Stimulated activated CD8-positive, alpha-beta memory T cell treated with anti-CD3 and anti-CD28 coated beads, Interleukin-4, amount 100 ng/mL, for 48 hours (primary cell): ENCODE results near the gene SDHA.

ENCODE experiments used
- DNase-seq: peaks from one replicate; pipeline ENCODE4 v3.0.0-alpha.2; 2020

Gene SDHA

DNA sequence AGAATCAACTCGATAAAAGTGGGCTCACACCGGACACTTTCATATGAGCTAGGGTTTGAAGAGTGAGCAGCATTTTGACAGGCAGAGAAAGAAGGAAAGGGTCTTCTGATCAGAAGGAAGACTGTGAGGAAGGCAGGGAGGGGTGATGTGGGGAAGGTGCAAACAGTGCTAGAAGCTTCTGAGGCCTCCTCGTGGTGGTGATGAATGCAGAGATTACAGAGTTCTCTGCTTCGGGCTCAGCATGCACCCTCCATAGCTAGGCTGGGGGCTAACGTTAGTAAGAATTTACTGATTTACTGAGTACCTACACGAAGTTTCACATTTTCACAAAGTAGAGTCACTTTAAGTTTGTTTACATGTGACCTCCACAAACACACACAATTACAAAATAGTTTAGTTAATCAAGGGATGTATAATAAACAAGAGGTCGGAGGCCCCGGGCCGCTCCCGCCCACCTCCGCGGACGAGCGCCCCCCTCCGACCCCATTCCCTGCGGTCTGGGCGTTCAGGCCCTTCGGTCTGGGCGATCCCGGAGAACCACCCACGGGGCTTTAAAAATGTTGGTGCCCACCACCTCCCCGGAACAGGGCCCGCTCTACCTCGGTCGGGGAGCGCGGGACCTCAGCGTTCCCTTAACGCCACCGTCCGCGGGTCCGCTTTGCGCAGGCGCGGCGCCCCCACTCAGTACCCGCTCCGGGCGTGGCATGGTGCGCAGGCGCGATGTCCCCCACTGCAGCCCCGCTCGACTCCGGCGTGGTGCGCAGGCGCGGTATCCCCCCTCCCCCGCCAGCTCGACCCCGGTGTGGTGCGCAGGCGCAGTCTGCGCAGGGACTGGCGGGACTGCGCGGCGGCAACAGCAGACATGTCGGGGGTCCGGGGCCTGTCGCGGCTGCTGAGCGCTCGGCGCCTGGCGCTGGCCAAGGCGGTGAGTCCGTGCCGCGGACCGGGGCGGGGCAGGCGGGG is at the start of gene SDHA, which contains the start of gene CCDC127:
Gene SDHA (plus strand): TSS at position 827 of the 963 bp plus-strand sequence. CDS start 36 bp downstream, at position 863.
Gene CCDC127 (minus strand): TSS at position 660 of the 963 bp plus-strand sequence. CDS start 1,304 bp downstream, outside the sequence.
- DNase-seq, result peak; percentile 99

DNA sequence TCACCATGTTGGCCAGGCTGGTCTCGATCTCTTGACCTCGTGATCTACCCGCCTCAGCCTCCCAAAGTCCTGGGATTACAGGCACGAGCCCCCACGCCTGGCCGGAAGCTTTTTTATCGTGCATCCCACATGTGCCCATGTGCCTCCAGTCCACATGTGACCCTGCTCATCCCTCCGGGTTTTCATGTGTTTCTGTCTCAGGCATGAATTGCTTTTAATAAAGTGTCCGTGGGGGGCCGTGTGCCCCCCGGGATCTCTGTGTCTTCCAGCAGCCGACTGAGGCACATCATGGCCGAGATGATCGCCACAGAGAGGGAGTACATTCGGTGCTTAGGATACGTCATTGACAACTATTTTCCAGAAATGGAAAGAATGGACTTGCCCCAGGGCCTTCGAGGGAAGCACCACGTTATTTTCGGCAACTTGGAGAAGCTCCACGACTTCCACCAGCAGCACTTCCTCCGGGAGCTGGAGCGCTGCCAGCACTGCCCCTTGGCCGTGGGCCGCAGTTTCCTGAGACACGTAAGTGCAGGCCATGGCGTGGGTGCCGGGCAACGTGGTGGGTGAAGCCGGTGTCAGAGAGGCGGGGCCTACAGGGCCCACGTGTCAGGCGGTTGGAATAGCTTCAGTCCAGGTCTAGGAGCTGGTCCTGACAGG is 48.9 kb upstream of the SDHA start:
- no peak for DNase-seq

DNA sequence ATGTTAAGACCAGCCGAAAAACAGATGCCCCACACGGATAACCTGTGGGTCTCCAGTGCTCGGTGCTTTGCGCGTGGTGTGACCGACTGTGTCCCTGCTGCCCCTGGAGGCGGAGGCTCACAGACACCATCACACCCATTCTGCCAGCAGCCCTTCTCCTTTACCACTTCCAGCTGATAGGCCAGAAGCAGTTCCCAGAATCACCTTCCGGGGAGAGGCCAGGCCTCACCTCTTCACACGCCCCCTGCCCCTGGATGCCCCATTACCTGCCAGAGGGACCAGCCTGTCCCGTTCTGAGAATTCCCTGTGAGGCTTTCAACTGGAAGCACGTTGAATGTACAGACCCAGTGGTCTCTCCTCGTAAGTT is 48.4 kb upstream of the SDHA start:
- DNase-seq, result no peak

DNA sequence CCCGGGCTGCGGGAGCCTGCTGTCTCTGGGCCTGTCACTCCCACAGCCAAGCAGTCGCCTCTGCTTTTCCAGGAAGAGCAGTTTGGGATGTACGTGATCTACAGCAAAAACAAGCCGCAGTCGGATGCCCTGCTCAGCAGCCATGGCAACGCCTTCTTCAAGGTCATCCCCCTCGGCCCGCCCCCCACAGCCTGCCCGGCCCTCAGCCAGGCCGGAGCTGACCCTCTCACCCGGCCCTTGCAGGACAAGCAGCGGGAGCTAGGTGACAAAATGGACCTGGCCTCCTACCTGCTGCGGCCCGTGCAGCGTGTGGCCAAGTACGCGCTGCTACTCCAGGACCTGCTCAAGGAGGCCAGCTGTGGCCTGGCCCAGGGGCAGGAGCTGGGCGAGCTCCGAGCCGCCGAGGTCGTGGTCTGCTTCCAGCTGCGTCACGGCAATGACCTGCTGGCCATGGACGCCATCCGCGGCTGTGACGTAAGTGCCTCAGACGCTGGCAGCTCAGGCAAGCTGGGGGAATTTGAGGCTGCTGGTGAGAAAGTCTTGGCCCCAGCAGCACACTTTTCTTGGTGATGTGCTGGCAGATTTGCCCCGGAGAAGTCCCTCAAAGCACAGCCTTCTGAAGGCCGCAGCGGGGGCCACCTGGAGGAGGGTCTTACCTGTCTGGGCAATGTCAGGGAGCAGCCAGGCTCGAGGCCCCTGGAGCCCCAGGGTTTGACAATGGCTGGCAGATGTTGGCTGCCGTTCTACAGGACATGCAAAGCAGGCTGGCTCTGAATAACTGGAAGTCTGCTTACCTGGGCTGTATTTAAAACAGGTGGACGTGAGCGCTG is 46.9 kb upstream of the SDHA start:
- no peak for DNase-seq

DNA sequence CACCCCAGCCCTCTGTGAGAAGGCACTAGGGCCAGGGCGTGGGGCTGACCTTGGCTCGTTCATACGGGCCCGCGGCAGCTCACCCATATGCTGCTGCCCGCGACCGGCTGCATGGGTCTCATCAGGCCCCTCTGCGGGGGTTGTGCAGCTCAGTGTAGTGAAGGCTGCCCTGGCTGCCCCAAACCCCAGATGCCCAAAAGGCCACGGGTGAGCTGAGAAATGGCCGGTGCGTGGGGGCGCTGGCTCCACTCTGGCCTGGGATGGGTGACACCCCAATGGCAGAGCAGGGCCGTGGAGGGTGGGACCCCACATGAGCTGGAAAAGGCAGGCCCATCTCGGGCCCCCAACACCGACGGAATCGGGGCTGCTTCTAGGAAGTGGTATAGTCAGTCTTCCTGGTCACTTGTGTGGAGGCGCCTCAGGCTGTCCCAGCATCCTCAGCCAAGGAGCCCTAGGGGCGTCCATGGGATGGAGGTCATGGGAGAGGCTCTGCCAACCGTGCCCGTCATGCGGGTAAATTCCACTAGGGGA is 46.3 kb upstream of the SDHA start:
- DNase-seq, result no peak

DNA sequence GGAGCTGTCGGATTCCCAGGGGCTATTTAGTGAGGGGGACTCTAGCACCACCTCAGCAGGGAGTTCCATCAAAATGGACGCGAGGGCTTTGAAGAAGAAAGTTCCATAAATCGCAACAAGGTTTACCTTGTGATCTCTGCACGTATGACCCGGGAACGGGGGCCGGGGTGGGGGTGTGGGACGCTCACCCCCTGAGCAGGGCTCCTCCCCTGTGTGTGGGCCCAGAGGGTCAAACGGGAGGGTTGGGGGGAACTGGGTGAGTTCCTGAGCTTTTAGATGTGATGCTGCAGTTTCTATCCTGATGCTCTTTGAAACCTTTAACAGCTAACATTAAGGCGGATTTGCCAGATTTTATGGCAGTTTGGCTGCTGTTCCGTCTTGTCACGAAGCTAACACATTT is 45.7 kb upstream of the SDHA start:
- no peak for DNase-seq

DNA sequence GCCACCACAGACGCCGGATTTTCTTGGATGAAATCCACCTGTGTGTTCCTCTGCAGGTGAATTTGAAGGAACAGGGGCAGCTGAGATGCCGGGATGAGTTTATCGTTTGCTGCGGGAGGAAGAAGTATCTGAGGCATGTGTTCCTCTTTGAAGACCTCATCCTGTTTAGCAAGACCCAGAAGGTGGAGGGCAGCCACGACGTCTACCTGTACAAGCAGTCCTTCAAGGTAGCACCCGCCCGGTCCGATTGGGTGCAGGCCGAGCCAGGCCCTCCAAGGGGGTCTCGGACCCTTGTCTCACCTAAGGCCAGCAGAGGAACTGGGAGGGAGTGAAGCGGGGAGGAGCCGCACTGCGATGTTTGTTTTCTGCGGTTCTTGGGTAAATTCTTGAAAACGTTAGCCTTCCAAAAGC is 45.3 kb upstream of the SDHA start:
- no peak for DNase-seq

DNA sequence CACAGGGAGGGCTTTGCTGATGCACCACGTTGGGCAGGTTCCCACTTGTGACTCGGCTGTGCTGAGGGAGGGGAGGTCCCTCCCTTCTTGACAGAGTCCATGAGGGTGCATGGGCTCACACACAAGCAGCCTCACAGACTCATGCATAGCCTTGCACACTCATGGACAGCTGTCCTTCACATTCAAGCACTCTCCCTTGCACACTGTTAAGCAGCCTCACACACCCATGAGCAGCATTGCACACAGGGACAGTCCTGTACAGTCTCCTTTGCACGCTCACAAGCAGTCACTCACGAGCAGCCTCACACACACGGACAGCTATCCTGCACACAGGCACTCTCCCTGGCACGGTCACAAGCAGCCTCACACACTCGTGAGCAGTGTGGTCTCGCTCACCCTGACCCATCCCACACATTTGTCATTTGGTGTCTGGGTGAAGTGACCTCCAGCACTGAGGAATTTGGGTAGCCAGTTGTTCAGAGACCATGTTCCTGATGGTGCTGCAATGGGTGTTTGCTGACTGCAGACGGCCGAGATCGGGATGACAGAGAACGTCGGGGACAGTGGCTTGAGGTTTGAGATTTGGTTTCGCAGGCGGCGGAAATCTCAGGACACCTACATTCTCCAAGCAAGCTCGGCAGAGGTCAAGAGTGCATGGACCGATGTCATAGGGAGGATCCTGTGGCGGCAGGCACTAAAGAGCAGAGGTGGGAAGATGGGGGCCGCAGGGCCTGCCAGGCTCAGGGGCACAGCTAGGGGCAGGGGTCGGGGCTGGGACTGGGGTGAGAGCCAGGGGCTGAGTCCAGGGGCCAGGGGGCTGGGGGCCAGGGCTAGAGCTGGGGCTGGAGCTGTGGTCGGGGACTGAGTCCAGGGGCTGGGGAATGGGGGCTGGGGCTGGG is 44.5 kb upstream of the SDHA start:
- no peak for DNase-seq

DNA sequence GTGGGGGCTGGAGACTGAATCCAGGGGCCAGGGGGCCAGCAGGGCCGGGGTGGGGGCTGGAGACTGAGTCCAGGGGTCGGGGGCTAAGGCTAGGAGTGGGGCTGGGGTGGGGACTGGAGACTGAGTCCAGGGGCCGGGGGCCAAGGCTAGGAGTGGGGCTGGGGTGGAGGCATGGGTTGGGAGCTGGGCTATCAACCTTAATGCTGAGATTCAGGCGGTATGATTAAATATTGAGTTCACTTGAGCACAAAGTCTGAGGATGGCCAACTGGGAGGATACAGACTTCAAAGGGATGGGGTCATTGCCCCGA is 43.9 kb upstream of the SDHA start:
- no peak for DNase-seq

DNA sequence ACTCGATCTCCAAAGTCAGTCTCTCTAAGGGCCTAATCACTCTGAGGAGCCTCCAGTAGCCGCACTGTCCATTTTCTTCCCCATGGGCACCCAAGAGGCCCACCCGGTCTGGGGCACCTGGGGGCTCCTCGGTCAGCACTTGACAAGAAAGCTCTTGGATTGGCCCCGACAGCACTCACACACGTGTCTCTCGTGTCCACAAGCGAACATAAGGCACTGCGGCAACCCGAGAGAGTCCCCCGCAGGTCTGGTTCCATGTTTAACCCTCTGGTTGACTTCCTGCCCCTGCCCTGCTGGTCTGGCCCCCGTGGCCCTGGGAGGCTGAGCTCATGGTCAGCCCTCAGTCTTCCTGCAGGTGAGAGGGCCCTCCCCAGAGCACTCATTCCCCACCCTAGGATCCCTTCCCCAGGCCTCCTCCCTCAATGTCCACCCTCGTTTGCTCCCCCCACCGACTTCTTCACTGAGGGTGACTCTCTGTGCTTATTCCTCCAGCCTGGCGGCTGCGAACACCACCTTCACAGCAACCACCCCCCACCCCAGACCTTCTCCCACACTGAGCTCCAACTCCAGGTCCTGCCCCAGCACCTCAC is 43.1 kb upstream of the SDHA start:
- DNase-seq, result no peak

DNA sequence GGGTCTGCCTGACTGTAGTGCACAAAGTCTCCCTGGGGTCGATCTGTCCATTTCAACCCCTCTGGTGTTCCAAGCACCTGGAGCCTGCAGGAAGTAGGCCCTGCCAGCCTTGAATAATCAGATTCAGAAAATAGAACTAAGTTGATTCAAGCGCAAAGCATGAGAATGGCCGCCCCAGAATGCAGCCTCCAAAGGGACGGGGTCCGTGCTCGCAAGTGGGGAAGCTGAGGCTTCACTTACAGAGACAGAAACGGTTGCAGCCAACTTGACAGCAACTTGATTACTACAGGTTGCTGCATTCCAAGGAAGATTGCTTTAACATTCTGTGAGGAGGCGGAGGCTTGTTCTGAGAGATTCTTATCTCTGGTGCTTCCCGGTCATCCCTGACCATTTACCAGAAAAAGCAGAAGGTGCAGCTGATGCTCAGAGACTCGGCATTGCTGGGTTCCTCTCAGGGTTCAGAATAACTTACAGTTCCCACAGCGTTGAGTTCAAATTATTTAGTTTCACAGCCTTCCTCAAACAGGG is 41.8 kb upstream of the SDHA start:
- no peak for DNase-seq

DNA sequence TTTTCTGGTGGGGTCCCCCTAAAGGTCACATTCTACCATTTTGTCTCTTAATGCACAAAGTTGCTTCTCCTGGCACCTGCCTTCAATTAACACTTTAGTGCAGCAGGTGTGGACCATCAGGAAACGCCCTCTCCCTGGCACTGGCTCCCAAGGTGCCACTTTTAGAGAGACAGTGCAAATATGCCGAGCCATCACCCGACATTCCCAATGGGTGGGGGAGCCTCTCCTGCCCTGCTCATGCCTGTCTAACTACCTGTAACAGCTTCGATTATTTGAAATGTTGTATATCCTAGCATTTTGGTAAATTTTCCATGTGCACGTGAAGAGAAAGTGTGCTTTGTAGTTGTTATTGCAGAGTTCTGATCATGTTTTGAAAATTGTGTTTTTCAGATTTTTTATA is 40.0 kb upstream of the SDHA start:
- no peak for DNase-seq

DNA sequence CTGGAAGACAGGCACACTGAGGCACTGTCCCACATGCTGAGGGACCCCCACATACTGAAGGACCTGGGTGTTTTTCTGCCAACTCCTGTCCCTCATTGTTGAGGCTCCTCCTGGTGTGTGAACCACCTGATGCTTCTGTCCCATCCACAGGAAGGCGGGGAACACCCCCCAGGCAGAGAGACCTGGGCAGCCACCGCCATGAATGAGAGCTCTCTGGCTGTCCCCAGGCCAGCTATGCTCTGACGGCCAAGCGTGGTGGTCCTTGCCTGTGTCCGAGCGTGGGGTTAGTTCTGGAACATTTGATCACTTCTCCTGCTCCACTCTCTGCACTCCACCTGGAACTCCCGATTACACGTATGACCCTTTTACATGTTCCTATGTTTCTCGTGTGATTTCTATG is 38.7 kb upstream of the SDHA start:
- DNase-seq, result no peak

DNA sequence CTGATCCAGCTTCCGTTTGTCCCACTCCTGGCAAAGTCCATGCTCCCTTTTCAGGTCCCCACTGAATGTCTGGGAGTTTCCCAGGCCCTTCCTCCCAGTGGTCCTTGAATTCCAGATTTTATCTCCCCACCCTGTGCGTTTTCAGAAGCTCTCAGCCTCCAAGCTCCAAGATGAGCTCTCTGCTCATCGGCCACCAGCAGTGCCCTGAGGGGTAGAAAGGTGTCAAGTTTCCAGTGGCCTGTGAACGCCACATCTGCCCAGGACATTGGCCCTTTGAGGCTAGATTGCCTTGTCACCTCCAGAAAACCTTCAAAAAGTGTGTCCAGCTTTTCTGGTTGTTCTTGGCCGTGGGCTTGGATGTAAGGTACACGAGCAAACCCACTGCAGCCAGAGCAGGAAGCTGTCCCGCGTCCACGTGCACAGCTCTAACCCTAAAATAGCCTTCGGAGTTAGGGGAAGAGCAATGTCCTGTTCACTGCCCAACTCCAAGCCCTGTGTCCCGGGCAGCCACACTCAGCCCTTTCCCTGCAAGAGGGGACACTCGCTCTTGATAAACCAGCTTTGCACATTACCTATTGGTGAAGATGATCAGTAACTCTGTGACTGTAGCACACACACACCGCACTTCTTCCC is 37.7 kb upstream of the SDHA start:
- DNase-seq, result no peak

DNA sequence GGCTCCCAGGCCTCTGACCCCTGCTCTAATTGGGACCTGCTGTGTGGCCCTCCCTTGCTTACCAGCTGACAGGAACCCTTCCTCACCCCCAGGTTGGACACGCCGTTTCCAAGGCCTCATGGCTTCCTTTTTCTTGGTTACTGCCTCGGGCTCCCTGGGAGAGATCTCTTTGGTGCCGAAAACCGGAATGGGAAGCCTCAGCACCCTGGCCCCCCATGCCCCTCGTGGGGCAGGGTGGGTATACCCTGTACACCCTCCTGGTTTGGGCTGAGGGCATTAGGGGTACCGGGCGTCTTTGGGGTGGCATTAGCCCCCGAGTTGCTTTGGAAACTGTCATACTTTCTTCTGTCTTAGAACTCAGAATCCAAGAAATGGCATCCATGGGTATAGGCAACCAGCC is 37.0 kb upstream of the SDHA start:
- no peak for DNase-seq

DNA sequence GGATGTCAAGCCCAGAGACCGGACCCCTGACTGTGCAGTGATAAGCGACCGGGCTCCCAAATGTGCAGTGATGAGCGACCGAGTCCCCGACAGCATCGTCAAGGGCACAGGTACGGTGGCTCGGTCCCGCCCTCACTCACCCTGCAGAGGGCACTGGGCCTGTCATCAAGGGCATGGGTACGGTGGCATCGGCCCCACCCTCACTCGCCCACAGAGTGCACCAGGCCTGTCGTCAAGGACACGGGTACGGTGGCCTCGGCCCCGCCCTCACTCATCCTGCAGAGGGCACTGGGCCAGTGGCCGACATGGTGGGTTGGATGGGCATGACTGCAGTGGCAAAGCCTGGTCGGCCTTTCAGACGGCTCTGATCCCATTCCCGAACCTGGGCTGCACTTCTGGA is 36.6 kb upstream of the SDHA start:
- no peak for DNase-seq

DNA sequence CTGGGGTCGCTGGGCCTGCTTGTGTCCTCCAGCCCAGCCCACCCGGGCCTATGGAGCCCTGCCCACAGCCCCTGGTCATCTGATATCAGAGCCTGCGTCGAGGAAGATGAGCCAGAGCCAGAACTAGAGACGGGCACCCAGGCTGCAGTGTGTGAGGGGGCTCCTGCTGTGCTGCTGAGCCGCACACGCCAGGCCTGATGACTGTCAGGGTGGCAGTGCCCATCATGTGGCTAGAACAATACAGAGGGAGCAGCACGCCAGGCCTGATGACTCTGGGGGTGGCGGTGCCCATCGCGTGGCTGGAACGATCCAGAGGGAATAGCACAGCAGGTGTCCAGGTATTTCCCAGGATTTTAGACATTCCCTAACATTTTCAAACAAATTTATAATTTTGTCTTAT is 36.0 kb upstream of the SDHA start:
- DNase-seq, result no peak

DNA sequence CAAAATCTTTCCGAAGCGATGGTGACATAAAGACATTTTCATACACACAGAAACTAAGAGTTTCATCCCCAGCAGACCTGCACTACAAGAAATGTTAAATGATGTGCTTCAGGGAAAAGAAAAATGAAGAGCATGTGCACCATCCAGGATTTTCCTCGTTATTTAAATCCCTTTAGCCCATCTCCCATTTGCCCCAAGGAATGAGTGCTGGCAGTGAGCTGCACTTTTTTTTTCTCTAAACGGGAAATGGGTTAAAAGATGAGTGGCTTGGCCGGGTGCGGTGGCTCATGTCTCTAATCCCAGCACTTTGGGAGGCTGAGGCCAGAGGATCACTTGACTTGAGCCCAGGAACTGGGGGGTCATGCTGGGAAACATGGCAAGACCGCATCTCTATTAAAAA is 33.6 kb upstream of the SDHA start:
- DNase-seq, result no peak

DNA sequence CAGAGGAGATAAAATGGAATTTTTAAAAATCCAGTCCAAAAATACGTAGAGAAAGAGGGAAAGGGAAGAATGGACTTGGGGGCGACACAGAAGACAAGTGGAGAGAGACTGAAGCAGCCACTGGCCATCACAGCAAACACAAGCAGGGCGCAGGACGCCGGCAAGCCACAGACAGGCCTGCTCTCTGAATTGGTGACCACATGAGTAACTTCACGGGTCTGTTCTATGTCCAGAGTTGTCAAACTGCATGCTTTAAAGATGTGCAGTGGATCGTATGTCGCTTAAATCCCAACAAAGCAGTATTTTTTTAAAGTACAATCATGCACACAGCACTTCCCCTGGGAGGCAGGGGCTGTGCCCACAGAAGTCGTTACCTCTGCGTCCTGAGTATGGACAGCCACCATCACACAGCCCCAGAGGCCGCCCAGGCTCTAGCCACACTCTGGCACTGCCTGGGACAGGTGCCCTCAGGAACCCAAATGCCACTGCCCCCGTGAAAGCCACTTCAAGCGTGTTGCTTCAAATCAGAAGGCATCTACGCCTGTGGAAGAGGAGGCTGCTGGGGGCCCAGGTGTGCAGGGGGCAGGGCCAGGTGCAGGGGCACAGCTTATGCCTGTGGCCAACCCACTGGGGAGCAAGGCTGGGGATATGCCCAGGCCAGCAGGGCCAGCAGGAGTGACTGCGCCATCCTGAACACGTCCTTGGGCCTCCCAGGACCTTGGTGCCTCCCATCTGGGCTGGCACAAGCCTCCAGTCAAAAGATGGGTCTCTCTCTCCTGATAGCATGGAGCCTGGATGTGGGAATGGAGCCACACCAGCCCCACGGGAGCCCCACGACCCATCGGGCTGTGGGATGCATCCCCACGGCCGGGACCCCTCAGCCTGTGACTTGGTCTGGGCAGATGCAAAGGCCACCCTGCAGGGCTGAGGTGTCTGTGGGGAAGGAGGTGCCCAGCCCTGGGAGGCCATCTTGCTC is 32.7 kb upstream of the SDHA start:
- DNase-seq, result no peak
